Measurements from ENCODE around the gene DNAJA4. TPM values are rescaled to one million over a fixed set of nuclear protein-coding genes. Genes with fewer than 3 reads are reported as not detected.

Gene DNAJA4
- total RNA-seq, 4 donors from 2014 or later, result 42.8 to 115 (median 58.7) TPM

GRCh38 chr15:78261062-78261461 lies 3.3 kb upstream of the DNAJA4 start:
- H3K4me1 ChIP-seq, result peaks cover 23% of the 10 kb centered on the region
- H3K27me3 ChIP-seq, result no peaks in the 10 kb centered on the region
- no peaks in the 10 kb centered on the region for H3K9me3 ChIP-seq
- H3K4me3 ChIP-seq, result no peak overlapping the region
- DNase-seq (ENCODE audit: low spot score in 2 of 2), result no peak
- WGBS, result 90% methylated on average over 3 of the region's 3 CpGs
- no peak overlapping the region for H3K27ac ChIP-seq
- TF ChIP-seq POLR2AphosphoS5 (IDR thresholded peaks at IDR 0.05) (no peak), EP300 (IDR thresholded peaks at IDR 0.05) (no peak), POLR2A (IDR thresholded peaks at IDR 0.05) (no peak)
- TF ChIP-seq, protein P1, sequence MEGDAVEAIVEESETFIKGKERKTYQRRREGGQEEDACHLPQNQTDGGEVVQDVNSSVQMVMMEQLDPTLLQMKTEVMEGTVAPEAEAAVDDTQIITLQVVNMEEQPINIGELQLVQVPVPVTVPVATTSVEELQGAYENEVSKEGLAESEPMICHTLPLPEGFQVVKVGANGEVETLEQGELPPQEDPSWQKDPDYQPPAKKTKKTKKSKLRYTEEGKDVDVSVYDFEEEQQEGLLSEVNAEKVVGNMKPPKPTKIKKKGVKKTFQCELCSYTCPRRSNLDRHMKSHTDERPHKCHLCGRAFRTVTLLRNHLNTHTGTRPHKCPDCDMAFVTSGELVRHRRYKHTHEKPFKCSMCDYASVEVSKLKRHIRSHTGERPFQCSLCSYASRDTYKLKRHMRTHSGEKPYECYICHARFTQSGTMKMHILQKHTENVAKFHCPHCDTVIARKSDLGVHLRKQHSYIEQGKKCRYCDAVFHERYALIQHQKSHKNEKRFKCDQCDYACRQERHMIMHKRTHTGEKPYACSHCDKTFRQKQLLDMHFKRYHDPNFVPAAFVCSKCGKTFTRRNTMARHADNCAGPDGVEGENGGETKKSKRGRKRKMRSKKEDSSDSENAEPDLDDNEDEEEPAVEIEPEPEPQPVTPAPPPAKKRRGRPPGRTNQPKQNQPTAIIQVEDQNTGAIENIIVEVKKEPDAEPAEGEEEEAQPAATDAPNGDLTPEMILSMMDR (IDR thresholded peaks at IDR 0.05), result no peak
- no peaks in the 10 kb centered on the region for H3K36me3 ChIP-seq

DNA sequence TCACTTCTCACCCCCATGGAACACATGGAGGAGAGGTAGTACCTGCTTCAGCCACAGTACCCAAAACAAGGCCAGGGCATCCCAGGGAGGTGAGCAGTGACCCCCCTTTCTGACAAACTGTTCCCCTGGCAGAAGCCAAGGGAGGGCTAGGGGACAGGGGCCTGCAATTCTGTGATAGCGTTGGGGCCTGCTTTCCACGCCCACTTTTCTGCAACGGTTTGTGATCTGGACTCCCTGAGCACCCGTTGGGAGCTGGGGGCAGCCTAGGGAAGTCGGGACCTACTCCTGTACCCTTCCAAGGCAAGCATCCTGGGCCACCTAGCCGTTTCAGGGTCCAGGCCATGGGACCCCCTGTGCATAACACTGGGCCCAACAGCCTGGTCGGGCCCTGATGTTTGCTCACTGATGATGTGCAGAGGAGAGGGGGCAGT lies 996 bp upstream of the DNAJA4 start:
- H3K9me3 ChIP-seq, result no peaks in the 10 kb centered on the region
- peaks cover 33% of the 10 kb centered on the region for H3K4me1 ChIP-seq
- no peak for DNase-seq (ENCODE audit: low spot score in 2 of 2)
- WGBS, result 98% methylated on average over 6 of the region's 7 CpGs
- no peak overlapping the region for H3K4me3 ChIP-seq
- H3K36me3 ChIP-seq, result no peaks in the 10 kb centered on the region
- no peak overlapping the region for H3K27ac ChIP-seq
- no peaks in the 10 kb centered on the region for H3K27me3 ChIP-seq
- no peak for TF ChIP-seq POLR2AphosphoS5 (IDR thresholded peaks at IDR 0.05)
- TF ChIP-seq, protein P1 (IDR thresholded peaks at IDR 0.05), result no peak
- no peak for TF ChIP-seq POLR2A (IDR thresholded peaks at IDR 0.05)
- TF ChIP-seq EP300 (IDR thresholded peaks at IDR 0.05), result no peak

GRCh38 chr15:78263907-78264303 lies 457 bp upstream of the DNAJA4 start:
- no peaks in the 10 kb centered on the region for H3K9me3 ChIP-seq
- H3K36me3 ChIP-seq, result no peaks in the 10 kb centered on the region
- H3K27ac ChIP-seq, result peak overlapping the region; percentile 86
- TF ChIP-seq POLR2AphosphoS5 (IDR thresholded peaks at IDR 0.05), result no peak
- TF ChIP-seq EP300 (IDR thresholded peaks at IDR 0.05), result no peak
- TF ChIP-seq POLR2A (IDR thresholded peaks at IDR 0.05), result no peak
- TF ChIP-seq, protein P1 (IDR thresholded peaks at IDR 0.05), result no peak
- DNase-seq (ENCODE audit: low spot score in 2 of 2), result no peak
- WGBS, result 80% methylated on average over 1 of the region's 23 CpGs
- H3K27me3 ChIP-seq, result no peaks in the 10 kb centered on the region
- peaks cover 33% of the 10 kb centered on the region for H3K4me1 ChIP-seq
- H3K4me3 ChIP-seq, result peak overlapping the region; percentile 72

GRCh38 chr15:78265137-78265460 lies 737 bp downstream of the DNAJA4 start:
- Histone ChIP-seq H3K27me3 (no peaks in the 10 kb centered on the region), H3K4me1 (peaks cover 33% of the 10 kb centered on the region), H3K36me3 (no peaks in the 10 kb centered on the region), H3K27ac (peak overlapping the region; percentile 86), H3K4me3 (peak overlapping the region; percentile 72), H3K9me3 (no peaks in the 10 kb centered on the region)
- no peak for DNase-seq (ENCODE audit: low spot score in 2 of 2)
- WGBS, result 49% methylated on average over 12 of the region's 12 CpGs
- TF ChIP-seq EP300 (IDR thresholded peaks at IDR 0.05), result no peak
- no peak for TF ChIP-seq POLR2A (IDR thresholded peaks at IDR 0.05)
- TF ChIP-seq, protein P1 (IDR thresholded peaks at IDR 0.05), result no peak
- TF ChIP-seq POLR2AphosphoS5 (IDR thresholded peaks at IDR 0.05), result no peak

- Histone ChIP-seq H3K4me3 (peak overlapping the region; percentile 72), H3K4me1 (peaks cover 33% of the 10 kb centered on the region), H3K9me3 (no peaks in the 10 kb centered on the region), H3K27me3 (no peaks in the 10 kb centered on the region), H3K36me3 (no peaks in the 10 kb centered on the region), H3K27ac (peak overlapping the region; percentile 24)
- peak; percentile 23 for TF ChIP-seq EP300 (IDR thresholded peaks at IDR 0.05)
- TF ChIP-seq POLR2A (IDR thresholded peaks at IDR 0.05), result no peak
- TF ChIP-seq POLR2AphosphoS5 (IDR thresholded peaks at IDR 0.05), result no peak
- TF ChIP-seq, protein P1 (IDR thresholded peaks at IDR 0.05), result no peak
- 50% methylated on average over 9 of the region's 9 CpGs for WGBS
- DNase-seq (ENCODE audit: low spot score in 2 of 2), result no peak
These were observed 1.4 kb downstream of the DNAJA4 start for GRCh38 chr15:78265752-78266224.
